HCT116 (cell line): ENCODE measurements around the gene MIDN. TPM values are rescaled to one million over a fixed set of nuclear protein-coding genes. Genes with fewer than 3 reads are reported as not detected.

ENCODE experiments used
- ATAC-seq: fragments of 200-7000 bp; cut with Tn5 transposase; 2 replicates; pipeline ENCODE4 v1.9.1; 2020; ENCODE audit warnings: mild to moderate bottlenecking, moderate library complexity
- BruUV-seq: library from RNA; stranded (reverse); fragments of 400-500 nt; replicated peaks from 2 replicates; lab custom pipeline; 2021; lab: Mats Ljungman, UMichigan
- CTCF ChIA-PET: fragments of 300-600 bp; sonication (Branson Sonifier 250); formaldehyde crosslinking; loops from one replicate; lab custom pipeline; 2021; ENCODE audit warnings: antibody characterized with exemption; lab: Charles Lee
- POLR2A ChIA-PET: fragments of 300-600, 350-600 bp; sonication (Branson Sonifier 250); formaldehyde crosslinking; loops from one replicate; lab custom pipeline; 2021; ENCODE audit warnings: antibody characterized with exemption; lab: Charles Lee
- RAD21 ChIA-PET, 2 experiments: fragments of 300-600 bp; sonication (Branson Sonifier 250); formaldehyde crosslinking; loops; one replicate each; lab custom pipeline; 2023; ENCODE audit warnings: low total read pairs in 2 of 2; ENCODE audit not compliant: uncharacterized antibody in 2 of 2, unreplicated experiment in 2 of 2, low non-redundant PET in 1 of 2; lab: Charles Lee
- DNase-seq: peaks from one replicate; pipeline ENCODE4 v3.0.0-alpha.2; 2010; ENCODE audit warnings: low read depth, low spot score
- H2AFZ ChIP-seq: fragments of 200-600 bp; shearing (Covaris generic), sonication (generic); 2 replicates; pipeline ENCODE4 v1.6.1; 2017; ENCODE audit warnings: low read depth, mixed run types, mixed read lengths, antibody characterized with exemption, low read length; ENCODE audit not compliant: poor library complexity, severe bottlenecking
- H3K27ac ChIP-seq: 2 replicates; pipeline ENCODE4 v1.5.1; 2012; ENCODE audit warnings: low read depth, low read length
- H3K27me3 ChIP-seq: fragments of 200-600 bp; sonication (generic); 2 replicates; pipeline ENCODE4 v1.6.1; 2016; ENCODE audit warnings: mixed run types, low read length, mixed read lengths; ENCODE audit not compliant: insufficient read depth
- H3K36me3 ChIP-seq, 2 experiments: fragments of 200-500 bp in 1 of 2; fragments of 200-600 bp in 1 of 2; sonication (Bioruptor generic) in 1 of 2; sonication (generic) in 1 of 2; 2 replicates each; pipeline versions ENCODE4 v1.5.1 to v1.6.1; 2014 to 2016; ENCODE audit warnings: low read length in 2 of 2, inconsistent platforms in 1 of 2, mixed read lengths in 1 of 2, mixed run types in 1 of 2; ENCODE audit not compliant: insufficient read depth in 2 of 2, control insufficient read depth in 1 of 2
- H3K4me1 ChIP-seq, 2 experiments: fragments of 200-600 bp in 1 of 2; sonication (generic) in 1 of 2; 2 replicates each; pipeline versions ENCODE4 v1.5.1 to v1.6.1; 2012 to 2017; ENCODE audit warnings: low read length in 2 of 2, inconsistent platforms in 1 of 2, mild to moderate bottlenecking in 1 of 2, mixed read lengths in 1 of 2, mixed run types in 1 of 2, moderate library complexity in 1 of 2; ENCODE audit not compliant: insufficient read depth in 2 of 2, control insufficient read depth in 1 of 2
- H3K4me2 ChIP-seq: fragments of 200-600 bp; sonication (generic); 2 replicates; pipeline ENCODE4 v1.6.1; 2017; ENCODE audit warnings: mixed run types, low read length, mixed read lengths
- H3K4me3 ChIP-seq, 2 experiments: fragments of 200-600 bp in 1 of 2; sonication (generic) in 1 of 2; replicated peaks in 1 of 2; 2 replicates each; pipeline ENCODE4 v1.5.1; 2011 to 2016; ENCODE audit warnings: low read length in 2 of 2, control low read depth in 1 of 2, low read depth in 1 of 2, mild to moderate bottlenecking in 1 of 2, mixed read lengths in 1 of 2, mixed run types in 1 of 2
- H3K79me2 ChIP-seq: fragments of 200-600 bp; sonication (generic); 2 replicates; pipeline ENCODE4 v1.6.1; 2017; ENCODE audit warnings: mild to moderate bottlenecking, mixed run types, low read length, moderate library complexity, mixed read lengths; ENCODE audit not compliant: insufficient read depth
- H3K9ac ChIP-seq: fragments of 200-600 bp; sonication (generic); 2 replicates; pipeline ENCODE4 v1.6.1; 2016; ENCODE audit warnings: low read length, mixed read lengths
- H3K9me2 ChIP-seq: fragments of 200-600 bp; sonication (generic), shearing (Covaris generic); 2 replicates; pipeline ENCODE4 v1.6.1; 2017; ENCODE audit warnings: mixed run types, mild to moderate bottlenecking, moderate library complexity; ENCODE audit not compliant: insufficient read depth
- H3K9me3 ChIP-seq, 2 experiments: fragments of 200-500 bp in 1 of 2; fragments of 200-600 bp in 1 of 2; sonication (Bioruptor generic) in 1 of 2; sonication (generic) in 1 of 2; 2 replicates each; pipeline ENCODE4 v1.6.1; 2014 to 2017; ENCODE audit warnings: low read length in 2 of 2, mixed read lengths in 2 of 2, inconsistent platforms in 1 of 2, low read depth in 1 of 2, mild to moderate bottlenecking in 1 of 2, mixed run types in 1 of 2, moderate library complexity in 1 of 2; ENCODE audit not compliant: control insufficient read depth in 1 of 2, insufficient read depth in 1 of 2
- H4K20me1 ChIP-seq: fragments of 200-600 bp; sonication (generic), shearing (Covaris generic); 2 replicates; pipeline ENCODE4 v1.6.1; 2017; ENCODE audit warnings: mixed run types, mild to moderate bottlenecking, moderate library complexity; ENCODE audit not compliant: insufficient read depth
- CBX3 ChIP-seq: IDR thresholded peaks from 2 replicates; pipeline ENCODE4 v1.6.1; 2012; ENCODE audit warnings: low read depth
- CTCF ChIP-seq, 3 experiments: fragments of 200-600 bp in 1 of 3; sonication (generic) in 1 of 3; IDR thresholded peaks in 2 of 3; conservative IDR thresholded peaks in 1 of 3; 2 replicates each; pipeline ENCODE4 v1.5.1; 2012 to 2017; ENCODE audit warnings: low read depth in 2 of 3, low read length in 2 of 3, antibody characterized with exemption in 1 of 3, borderline replicate concordance in 1 of 3, control low read depth in 1 of 3, mild to moderate bottlenecking in 1 of 3, mixed read lengths in 1 of 3, mixed run types in 1 of 3, moderate library complexity in 1 of 3; ENCODE audit not compliant: insufficient read depth in 1 of 3
- EZH2 ChIP-seq: fragments of 200-600 bp; sonication (generic); IDR thresholded peaks from 2 replicates; pipeline ENCODE4 v1.6.1; 2017; ENCODE audit warnings: antibody characterized with exemption, mixed run types
- FOSL1 ChIP-seq: IDR thresholded peaks from 2 replicates; pipeline ENCODE4 v1.6.1; 2012; ENCODE audit warnings: low read depth
- JUND ChIP-seq: IDR thresholded peaks from 2 replicates; pipeline ENCODE4 v1.6.1; 2012
- MAX ChIP-seq: IDR thresholded peaks from 2 replicates; pipeline ENCODE4 v1.6.1; 2012
- POLR2A ChIP-seq: IDR thresholded peaks from 2 replicates; pipeline ENCODE4 v1.7.0; 2011; ENCODE audit warnings: borderline replicate concordance; ENCODE audit not compliant: insufficient read depth, insufficient read length; ENCODE audit errors: extremely low read depth
- REST ChIP-seq: IDR thresholded peaks from 2 replicates; pipeline ENCODE4 v1.6.1; 2012; ENCODE audit warnings: low read depth
- SRF ChIP-seq: IDR thresholded peaks from 2 replicates; pipeline ENCODE4 v1.6.1; 2012; ENCODE audit warnings: low read depth
- TCF7L2 ChIP-seq: IDR thresholded peaks from 2 replicates; pipeline ENCODE4 v1.7.0; 2011; ENCODE audit warnings: borderline replicate concordance, inconsistent platforms; ENCODE audit not compliant: insufficient read depth, insufficient read length; ENCODE audit errors: extremely low read depth
- YY1 ChIP-seq: IDR thresholded peaks from 2 replicates; pipeline ENCODE4 v1.6.1; 2011; ENCODE audit warnings: low read length, low read depth, moderate library complexity, mild to moderate bottlenecking; ENCODE audit not compliant: insufficient replicate concordance; ENCODE audit errors: extremely low read depth
- ZBTB33 ChIP-seq: IDR thresholded peaks from 2 replicates; pipeline ENCODE4 v1.6.1; 2011; ENCODE audit warnings: mild to moderate bottlenecking, low read length, moderate library complexity; ENCODE audit not compliant: insufficient replicate concordance; ENCODE audit errors: extremely low read depth
- intact Hi-C: fragments of 100-400 bp; cut with micrococcal nuclease; formaldehyde crosslinking; loops from 2 replicates; pipeline ENCODE4 v1.10.0; 2022
- total RNA-seq: library from RNA; stranded (reverse); gene quantifications from one replicate; pipeline ENCODE4 v1.2.1, GENCODE V29; 2021; ENCODE audit not compliant: unreplicated experiment

MIDN gene
- total RNA-seq, 1 experiment from 2014 or later, result 146 TPM

GRCh38 chr19:1283917-1284292, 35.5 kb downstream of the MIDN start:
- intact Hi-C loops, result no loop called here
- Histone ChIP-seq H3K27me3 (no peaks in the 10 kb centered on the region), H3K36me3 (peaks cover 0 to 7% of the 10 kb centered on the region in 2 experiments; a peak in 1 of 4 replicates), H2AFZ (no peak overlapping the region), H3K9me2 (no peaks in the 10 kb centered on the region), H3K27ac (no peak overlapping the region), H3K9ac (no peak overlapping the region), H3K4me1 (peaks cover 5 to 22% of the 10 kb centered on the region in 2 experiments; a peak in 2 of 4 replicates), H3K79me2 (no peaks in the 10 kb centered on the region; the same call in 1 of the 2 replicates)
- ChIA-PET RAD21 (no interaction called here), POLR2A (no interaction called here), CTCF (no interaction called here)
- no peak for ATAC-seq
- no TSS peak for BruUV-seq
- TF ChIP-seq EZH2 (no peak), CBX3 (no peak), REST (no peak), ZBTB33 (no peak), FOSL1 (no peak), JUND (no peak), SRF (no peak), YY1 (no peak), MAX (no peak), POLR2A (no peak), TCF7L2 (no peak), CTCF (IDR thresholded peaks at IDR 0.05 in 2 of 3, conservative IDR thresholded peaks at IDR 0.05 in 1 of 3; ENCODE audit: borderline replicate concordance in 1 of 3, insufficient read depth in 1 of 3, low read depth in 2 of 3, low read length in 2 of 3) (no peak)
- TF ChIP-seq, all 23 proteins: peak for 0
- Histone ChIP-seq H3K9me3 (no peaks in the 10 kb centered on the region), H3K4me2 (no peak overlapping the region), H3K4me3 (no peak overlapping the region), H4K20me1 (no peaks in the 10 kb centered on the region)
- no peak for DNase-seq
